Hepatocyte (in vitro differentiated cells): Measurements from ENCODE around the gene FOXF2. TPM values are rescaled to one million over a fixed set of nuclear protein-coding genes. Genes with fewer than 3 reads are reported as not detected.

Source experiments
- DNase-seq: peaks from one replicate; pipeline ENCODE4 v3.0.0-alpha.2; 2016; ENCODE audit warnings: low spot score
- H2AFZ ChIP-seq: fragments of 200-600 bp; sonication (generic); 2 replicates; pipeline ENCODE4 v1.6.0; 2016; ENCODE audit warnings: antibody characterized with exemption, mild to moderate bottlenecking
- H3K27ac ChIP-seq: fragments of 200-600 bp; sonication (generic); 2 replicates; pipeline ENCODE4 v1.5.1; 2016; ENCODE audit warnings: mild to moderate bottlenecking
- H3K27me3 ChIP-seq: fragments of 200-600 bp; sonication (generic); 2 replicates; pipeline ENCODE4 v1.6.1; 2016
- H3K36me3 ChIP-seq: fragments of 200-600 bp; sonication (generic); replicated peaks from 2 replicates; pipeline ENCODE4 v1.5.1; 2016; ENCODE audit warnings: low read depth; ENCODE audit not compliant: insufficient read depth
- H3K4me1 ChIP-seq: fragments of 200-600 bp; sonication (generic); 2 replicates; pipeline ENCODE4 v1.5.1; 2016; ENCODE audit warnings: mild to moderate bottlenecking, moderate library complexity; ENCODE audit not compliant: insufficient read depth
- H3K4me2 ChIP-seq: fragments of 200-600 bp; sonication (generic); 2 replicates; pipeline ENCODE4 v1.6.0; 2016
- H3K4me3 ChIP-seq: fragments of 200-600 bp; sonication (generic); 2 replicates; pipeline ENCODE4 v1.5.1; 2016; ENCODE audit warnings: mild to moderate bottlenecking
- H3K79me2 ChIP-seq: fragments of 200-600 bp; sonication (generic); 2 replicates; pipeline ENCODE4 v1.6.0; 2017; ENCODE audit warnings: mild to moderate bottlenecking
- H3K9me2 ChIP-seq: fragments of 200-600 bp; sonication (generic); replicated peaks from 2 replicates; pipeline ENCODE4 v1.6.0; 2017; ENCODE audit warnings: mild to moderate bottlenecking; ENCODE audit not compliant: insufficient read depth
- H3K9me3 ChIP-seq: fragments of 200-600 bp; sonication (generic); 2 replicates; pipeline ENCODE4 v1.5.1; 2016; ENCODE audit warnings: low read depth, mild to moderate bottlenecking
- H4K20me1 ChIP-seq: fragments of 200-600 bp; sonication (generic); 2 replicates; pipeline ENCODE4 v1.6.0; 2016; ENCODE audit warnings: mild to moderate bottlenecking; ENCODE audit not compliant: insufficient read depth, poor library complexity, severe bottlenecking
- CTCF ChIP-seq: fragments of 200-600 bp; sonication (generic); IDR thresholded peaks from 2 replicates; pipeline ENCODE4 v1.5.1; 2016; ENCODE audit warnings: antibody characterized with exemption, mild to moderate bottlenecking; ENCODE audit not compliant: poor library complexity
- EZH2 ChIP-seq: fragments of 200-600 bp; sonication (generic); IDR thresholded peaks from 2 replicates; pipeline ENCODE4 v1.6.1; 2016; ENCODE audit warnings: antibody characterized with exemption, mild to moderate bottlenecking, borderline replicate concordance
- EZH2phosphoT487 ChIP-seq: fragments of 200-600 bp; sonication (generic); IDR thresholded peaks from one replicate; pipeline ENCODE4 v1.6.1; 2018; ENCODE audit warnings: antibody characterized with exemption, mild to moderate bottlenecking, low read depth, moderate library complexity; ENCODE audit not compliant: unreplicated experiment, severe bottlenecking
- WGBS: methylation state at CpG from one replicate; pipeline ENCODE4 v1.1.6; 2016; ENCODE audit warnings: low lambda C conversion rate; ENCODE audit errors: missing lambda C conversion rate; 5-methylcytosine and 5-hydroxymethylcytosine counted together
- polyA plus RNA-seq: library from polyadenylated mRNA; unstranded; fragments of >200 nt; fragmentation: Nextera tagmentation; extraction: Ambion mirVana; gene quantifications from 2 replicates; pipeline ENCODE4 v1.2.1, GENCODE V29; 2016
- total RNA-seq: library from RNA; depleted of rRNA; stranded (reverse); fragments of >200 nt; gene quantifications from 2 replicates; pipeline ENCODE4 v1.2.3, GENCODE V29; 2014

FOXF2 gene
- total and polyA plus RNA-seq, 2 experiments from 2014 or later: 28.0 to 31.5 TPM

DNA sequence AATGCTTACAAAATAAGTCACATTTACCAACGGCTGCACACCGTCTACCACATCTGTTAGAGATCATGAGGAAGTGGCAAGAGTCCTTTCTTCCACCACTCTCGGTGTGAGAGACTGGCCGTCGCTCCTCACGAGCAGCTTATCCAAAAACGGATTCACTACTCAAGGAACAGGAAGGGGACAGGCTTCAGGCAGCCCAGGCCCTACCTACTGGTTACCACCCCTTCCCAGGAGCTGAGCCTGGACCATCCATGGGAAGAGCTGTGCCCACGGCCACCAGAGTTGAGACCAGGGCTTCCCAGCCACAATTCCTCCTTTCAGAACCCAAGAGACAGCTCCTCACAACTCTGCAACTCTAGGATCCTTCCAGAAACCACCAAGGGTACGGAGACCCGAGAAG, 37.0 kb downstream of the FOXF2 start:
- TF ChIP-seq CTCF (no peak), EZH2phosphoT487 (no peak), EZH2 (no peak)
- Histone ChIP-seq H3K4me2 (no peak overlapping the region), H3K27me3 (peaks cover 9% of the 10 kb centered on the region), H2AFZ (no peak overlapping the region), H3K9me3 (no peaks in the 10 kb centered on the region), H3K9me2 (no peaks in the 10 kb centered on the region), H3K4me1 (no peaks in the 10 kb centered on the region), H3K79me2 (no peaks in the 10 kb centered on the region), H3K36me3 (no peaks in the 10 kb centered on the region), H4K20me1 (no peaks in the 10 kb centered on the region), H3K27ac (no peak overlapping the region), H3K4me3 (no peak overlapping the region)
- 82% methylated on average over 10 of the region's 10 CpGs for WGBS
- DNase-seq: no peak

DNA sequence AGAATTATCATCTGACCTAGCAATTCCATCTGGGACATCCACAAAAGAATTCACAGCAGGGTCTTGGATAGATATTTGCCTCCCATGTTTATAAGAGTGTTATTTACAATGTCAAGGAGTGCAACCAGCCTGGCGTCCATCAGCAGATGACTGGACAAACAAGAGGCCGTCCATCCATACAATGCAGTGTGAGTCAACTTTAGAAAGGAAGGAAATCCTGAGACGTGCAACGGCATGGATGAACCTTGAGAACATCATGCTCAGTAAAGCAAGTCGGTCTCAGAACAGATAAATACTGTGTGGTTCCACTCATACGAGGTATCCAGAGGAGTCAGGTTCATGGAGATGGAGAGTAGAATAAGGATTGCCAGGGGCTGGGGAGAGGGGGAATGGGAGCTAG, 46.4 kb downstream of the FOXF2 start:
- Histone ChIP-seq H2AFZ (no peak overlapping the region), H3K4me1 (no peaks in the 10 kb centered on the region), H4K20me1 (no peaks in the 10 kb centered on the region), H3K79me2 (no peaks in the 10 kb centered on the region), H3K9me3 (no peaks in the 10 kb centered on the region), H3K27me3 (peaks cover 14% of the 10 kb centered on the region), H3K27ac (no peak overlapping the region), H3K4me3 (no peak overlapping the region), H3K4me2 (no peak overlapping the region), H3K9me2 (no peaks in the 10 kb centered on the region), H3K36me3 (no peaks in the 10 kb centered on the region)
- TF ChIP-seq EZH2 (no peak), CTCF (no peak), EZH2phosphoT487 (no peak)
- WGBS: 72% methylated on average over 6 of the region's 6 CpGs
- DNase-seq: no peak

DNA sequence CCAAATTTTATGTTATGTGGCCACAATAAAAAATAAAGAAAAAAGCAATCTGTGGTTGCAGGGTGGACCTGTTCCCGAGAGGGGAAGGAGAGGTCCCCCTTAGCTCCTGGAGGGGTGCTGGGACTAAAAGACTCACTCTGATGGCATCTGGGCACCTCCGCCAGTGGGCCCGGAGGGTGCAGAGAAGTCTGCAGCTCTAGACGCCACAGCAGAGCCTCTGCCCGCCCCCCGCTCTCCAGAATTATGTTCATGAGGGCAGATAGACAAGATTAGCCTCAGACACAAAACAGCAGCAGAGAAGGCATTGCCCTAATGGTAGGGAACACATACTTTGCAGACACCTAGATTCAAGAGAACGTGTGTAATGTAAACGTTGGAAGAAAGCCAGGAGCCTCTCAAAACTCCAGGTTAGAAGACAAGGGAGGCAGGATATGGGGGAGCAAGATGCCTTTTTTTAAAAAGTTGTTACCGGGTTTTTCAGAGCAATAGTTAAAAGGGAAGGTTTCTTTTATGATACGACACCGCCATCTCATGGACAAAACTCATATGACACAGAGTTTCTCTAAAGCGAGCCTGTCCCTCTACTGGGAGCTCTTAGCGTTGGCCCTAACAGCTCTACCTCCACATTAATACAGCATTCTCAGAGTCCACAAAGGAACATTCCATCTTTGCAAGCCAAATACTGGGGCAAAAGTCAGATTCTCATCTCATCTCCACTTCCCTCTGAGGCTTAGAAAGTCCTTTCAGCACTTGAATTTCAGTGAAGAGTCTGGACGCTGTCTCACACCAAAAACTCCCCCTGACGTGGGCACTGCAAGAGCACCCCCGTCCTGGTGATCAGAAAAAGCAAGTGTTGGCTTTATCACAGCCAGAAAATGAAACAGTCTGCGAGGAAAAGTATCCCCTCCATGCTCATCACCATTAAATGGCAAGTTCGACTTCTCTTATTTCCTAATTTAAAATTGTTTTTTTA, 47.2 kb downstream of the FOXF2 start:
- H3K9me3 ChIP-seq: no peaks in the 10 kb centered on the region
- 34% methylated on average over 18 of the region's 18 CpGs for WGBS
- DNase-seq: peak; percentile 85
- H4K20me1 ChIP-seq: no peaks in the 10 kb centered on the region
- H3K4me1 ChIP-seq: no peaks in the 10 kb centered on the region
- H3K79me2 ChIP-seq: no peaks in the 10 kb centered on the region
- no peaks in the 10 kb centered on the region for H3K36me3 ChIP-seq
- H2AFZ ChIP-seq: no peak overlapping the region
- H3K27ac ChIP-seq: no peak overlapping the region
- peak overlapping the region; percentile 11 for H3K4me2 ChIP-seq
- peaks cover 14% of the 10 kb centered on the region for H3K27me3 ChIP-seq
- TF ChIP-seq CTCF (peak; percentile 85), EZH2 (no peak), EZH2phosphoT487 (no peak)
- no peaks in the 10 kb centered on the region for H3K9me2 ChIP-seq
- no peak overlapping the region for H3K4me3 ChIP-seq
